ENCODE measurements around the gene RPH3AL. TPM values are rescaled to one million over a fixed set of nuclear protein-coding genes. Genes with fewer than 3 reads are reported as not detected.

The RPH3AL gene
- total and polyA plus RNA-seq, 8 donors = 8.9 to 57.1 (median 11.0) TPM

- Histone ChIP-seq H3K9me3 (no peaks in the 10 kb centered on the region), H3K36me3 (peaks cover 0 to 3% of the 10 kb centered on the region in 2 donors), H3K27me3 (peaks cover 0 to 23% of the 10 kb centered on the region in 2 donors), H3K4me3 (no peak overlapping the region), H3K4me1 (peaks cover 7 to 41% of the 10 kb centered on the region in 2 donors), H3K27ac (no peak overlapping the region)
- no peak for TF ChIP-seq CTCF (IDR thresholded peaks at IDR 0.05)
- ATAC-seq = no peak
- DNase-seq = peak in 1 of 4 donors; percentile 36
- intact Hi-C loops (cut with DNase I) = no loop called here
These were observed 15.2 kb downstream of the RPH3AL start for GRCh38 chr17:337453-337852.

- ATAC-seq (no peak), DNase-seq (no peak)
- no peak overlapping the region for H3K27ac ChIP-seq
- intact Hi-C loops (cut with DNase I) = no loop called here
- H3K4me1 ChIP-seq = peaks cover 7 to 44% of the 10 kb centered on the region in 2 donors
- no peak overlapping the region for H3K4me3 ChIP-seq
- peaks cover 0 to 5% of the 10 kb centered on the region in 2 donors for H3K36me3 ChIP-seq
- no peaks in the 10 kb centered on the region for H3K9me3 ChIP-seq
- no peak for TF ChIP-seq CTCF (IDR thresholded peaks at IDR 0.05)
- H3K27me3 ChIP-seq = peaks cover 0 to 23% of the 10 kb centered on the region in 2 donors
These were observed 15.6 kb downstream of the RPH3AL start for GRCh38 chr17:337022-337420.

GRCh38 chr17:336110-337021 lies 16.2 kb downstream of the RPH3AL start:
- H3K27me3 ChIP-seq = peaks cover 0 to 23% of the 10 kb centered on the region in 2 donors
- peaks cover 0 to 5% of the 10 kb centered on the region in 2 donors for H3K36me3 ChIP-seq
- no peak for TF ChIP-seq CTCF (IDR thresholded peaks at IDR 0.05)
- H3K4me1 ChIP-seq = peaks cover 7 to 48% of the 10 kb centered on the region in 2 donors
- H3K27ac ChIP-seq = peak overlapping the region in 1 of 2 donors; percentile 53
- peak; percentile 58 for ATAC-seq
- no peaks in the 10 kb centered on the region for H3K9me3 ChIP-seq
- intact Hi-C loops (cut with DNase I) = no loop called here
- DNase-seq = peak in 3 of 4 donors; percentile 67 to 91 (median 86)
- H3K4me3 ChIP-seq = no peak overlapping the region

GRCh38 chr17:335691-336090 lies 16.9 kb downstream of the RPH3AL start:
- H3K9me3 ChIP-seq = no peaks in the 10 kb centered on the region
- no peak for TF ChIP-seq CTCF (IDR thresholded peaks at IDR 0.05)
- DNase-seq = peak in 1 of 4 donors; percentile 37
- intact Hi-C loops (cut with DNase I) = no loop called here
- ATAC-seq = no peak
- H3K4me3 ChIP-seq = no peak overlapping the region
- H3K4me1 ChIP-seq = peaks cover 7 to 49% of the 10 kb centered on the region in 2 donors
- peaks cover 0 to 5% of the 10 kb centered on the region in 2 donors for H3K36me3 ChIP-seq
- H3K27me3 ChIP-seq = peaks cover 0 to 23% of the 10 kb centered on the region in 2 donors
- H3K27ac ChIP-seq = peak overlapping the region in 1 of 2 donors; percentile 33

GRCh38 chr17:334974-335481 lies 17.6 kb downstream of the RPH3AL start:
- no peak overlapping the region for H3K4me3 ChIP-seq
- DNase-seq (peak in 1 of 4 donors; percentile 64), ATAC-seq (no peak)
- TF ChIP-seq CTCF (IDR thresholded peaks at IDR 0.05) = no peak
- H3K36me3 ChIP-seq = peaks cover 0 to 5% of the 10 kb centered on the region in 2 donors
- no peak overlapping the region for H3K27ac ChIP-seq
- intact Hi-C loops (cut with DNase I) = no loop called here
- H3K27me3 ChIP-seq = peaks cover 0 to 23% of the 10 kb centered on the region in 2 donors
- H3K4me1 ChIP-seq = peaks cover 7 to 48% of the 10 kb centered on the region in 2 donors
- no peaks in the 10 kb centered on the region for H3K9me3 ChIP-seq

Measured in left lung (tissue), 10 donors.